GM19395 (cell line): Measurements from ENCODE around the gene LSP1.

ENCODE experiments used
- ATAC-seq: cut with Tn5 transposase; IDR thresholded peaks from one replicate; pipeline ENCODE4 v1.9.1; 2021; ENCODE audit warnings: mild to moderate bottlenecking, moderate library complexity; ENCODE audit not compliant: unreplicated experiment

The LSP1 gene

DNA sequence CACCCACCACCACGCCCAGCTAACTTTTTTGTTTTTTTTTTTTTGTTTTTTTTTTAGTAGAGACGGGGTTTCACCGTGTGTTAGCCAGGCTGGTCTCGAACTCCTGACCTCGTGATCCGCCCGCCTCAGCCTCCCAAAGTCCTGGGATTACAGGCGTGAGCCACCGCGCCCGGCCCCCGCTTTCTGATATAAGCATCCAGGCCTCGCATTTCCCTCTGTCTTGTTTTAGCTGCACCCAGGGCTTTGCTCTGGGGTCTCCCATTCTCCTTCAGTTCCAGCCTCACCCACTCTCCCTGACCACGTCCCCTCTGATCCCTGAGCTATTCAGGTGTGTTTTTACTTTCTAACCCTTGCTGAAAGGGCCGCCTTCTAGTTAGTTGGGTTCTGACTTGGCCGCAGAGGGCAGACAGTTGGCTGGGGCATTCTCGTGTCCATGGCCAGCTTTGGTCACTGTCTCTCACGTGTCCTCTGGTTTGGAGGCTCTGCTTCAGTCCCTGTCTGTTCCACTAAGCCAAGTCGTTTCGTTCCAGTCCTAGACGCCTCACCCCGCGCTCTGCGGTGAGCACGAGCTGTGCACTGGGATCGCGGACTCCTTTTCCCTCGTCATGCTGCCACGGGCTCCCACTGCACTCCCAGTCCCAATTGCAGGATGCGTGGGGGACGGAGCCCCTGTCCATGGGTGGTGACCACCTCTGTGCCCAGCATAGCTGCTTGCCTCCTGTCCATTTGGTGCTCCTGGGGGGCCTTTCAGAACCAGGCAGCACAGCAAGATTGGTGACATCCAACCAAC lies 60.6 kb downstream of the LSP1 start:
- ATAC-seq: no peak

- ATAC-seq: no peak
Measured at GRCh38 chr11:1915795-1916131, 62.9 kb downstream of the LSP1 start.

- ATAC-seq: no peak
Measured at GRCh38 chr11:1916132-1916985, 63.5 kb downstream of the LSP1 start.

GRCh38 chr11:1916986-1917522 lies 64.2 kb downstream of the LSP1 start:
- no peak for ATAC-seq

- ATAC-seq: no peak
Measured at GRCh38 chr11:1917523-1918435, 64.9 kb downstream of the LSP1 start.

DNA sequence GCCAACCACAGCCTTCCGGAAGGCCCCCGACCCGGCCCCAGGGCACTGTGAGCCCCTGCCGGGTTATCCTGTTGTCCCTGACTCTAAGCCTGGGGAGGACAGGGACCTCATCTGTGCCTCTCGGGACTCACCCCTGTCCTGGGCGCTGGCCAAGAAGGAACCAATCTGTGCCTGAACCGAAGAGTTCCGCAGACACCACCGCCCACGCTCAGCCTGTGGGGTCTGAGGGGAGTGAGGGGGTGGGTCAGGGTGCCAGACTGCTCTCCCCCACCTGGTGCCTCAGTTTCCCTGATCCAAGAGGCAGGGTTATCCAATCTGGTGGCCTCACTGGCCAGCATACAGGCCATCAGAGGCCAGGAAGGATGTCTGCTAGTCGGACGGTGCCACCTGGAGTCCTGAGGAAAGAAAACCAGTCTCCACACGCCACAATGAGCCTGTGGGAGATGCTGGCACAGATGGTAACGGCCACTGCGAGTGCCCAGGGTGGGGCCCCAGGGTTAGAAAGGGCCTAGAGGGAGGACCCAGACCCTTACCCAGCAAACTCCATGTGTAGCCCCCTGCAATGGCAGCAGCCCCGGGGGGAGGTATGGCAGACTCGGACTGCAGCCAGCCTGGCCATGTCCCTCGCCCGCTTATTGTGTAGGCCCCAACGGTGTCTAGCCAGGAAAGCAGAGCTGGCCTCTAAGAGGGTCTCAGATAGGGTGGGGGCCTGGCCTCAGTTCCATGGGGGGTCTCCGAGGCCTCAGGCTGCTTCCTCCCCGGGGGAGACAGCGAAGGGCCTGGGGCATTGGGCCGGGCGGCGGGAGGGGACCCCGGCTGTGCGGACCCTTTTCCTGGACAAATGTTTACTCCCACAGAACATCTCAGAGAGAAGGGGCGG lies 65.8 kb downstream of the LSP1 start:
- no peak for ATAC-seq

DNA sequence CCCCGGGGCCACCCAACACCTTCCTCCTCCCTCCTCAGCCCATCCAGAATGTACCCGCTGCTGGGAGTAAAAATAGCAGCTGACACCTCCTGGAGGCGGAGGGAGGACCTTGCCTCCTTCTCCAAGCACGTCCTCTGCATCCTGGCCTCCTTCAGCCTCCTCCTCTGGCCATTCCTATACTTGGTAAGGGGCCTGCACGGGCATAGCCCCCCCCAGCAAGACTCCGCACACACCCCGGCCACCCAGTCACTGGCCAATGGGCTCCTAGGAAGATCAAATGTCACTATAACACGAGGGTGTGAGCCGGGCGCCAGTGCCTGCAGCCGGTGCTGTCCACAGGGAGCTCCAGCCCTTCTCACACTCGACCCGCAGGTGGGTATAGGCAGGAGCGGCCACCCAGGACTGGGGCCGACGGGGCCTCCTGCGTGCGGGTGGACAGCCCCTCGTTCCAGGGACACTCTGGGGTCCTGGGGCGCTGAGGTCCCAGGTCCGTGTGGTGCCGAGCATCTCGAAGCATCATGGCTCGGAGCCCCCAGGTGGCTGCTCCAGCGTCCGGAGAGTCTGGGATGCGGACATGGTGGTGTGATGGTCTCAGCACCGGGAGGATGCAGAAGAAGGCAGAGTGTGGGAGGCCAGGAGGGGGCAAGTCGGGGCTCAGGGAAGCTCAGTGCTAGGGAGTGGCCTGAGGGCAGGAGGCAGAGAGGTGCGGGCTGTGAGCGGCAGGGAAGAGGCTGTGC lies 66.7 kb downstream of the LSP1 start, which contains the start of gene TNNT3:
Gene TNNT3, plus strand, starts transcription at position 313 of the 737 bp plus-strand sequence. CDS start 3,172 bp downstream, outside the sequence.
- no peak for ATAC-seq

DNA sequence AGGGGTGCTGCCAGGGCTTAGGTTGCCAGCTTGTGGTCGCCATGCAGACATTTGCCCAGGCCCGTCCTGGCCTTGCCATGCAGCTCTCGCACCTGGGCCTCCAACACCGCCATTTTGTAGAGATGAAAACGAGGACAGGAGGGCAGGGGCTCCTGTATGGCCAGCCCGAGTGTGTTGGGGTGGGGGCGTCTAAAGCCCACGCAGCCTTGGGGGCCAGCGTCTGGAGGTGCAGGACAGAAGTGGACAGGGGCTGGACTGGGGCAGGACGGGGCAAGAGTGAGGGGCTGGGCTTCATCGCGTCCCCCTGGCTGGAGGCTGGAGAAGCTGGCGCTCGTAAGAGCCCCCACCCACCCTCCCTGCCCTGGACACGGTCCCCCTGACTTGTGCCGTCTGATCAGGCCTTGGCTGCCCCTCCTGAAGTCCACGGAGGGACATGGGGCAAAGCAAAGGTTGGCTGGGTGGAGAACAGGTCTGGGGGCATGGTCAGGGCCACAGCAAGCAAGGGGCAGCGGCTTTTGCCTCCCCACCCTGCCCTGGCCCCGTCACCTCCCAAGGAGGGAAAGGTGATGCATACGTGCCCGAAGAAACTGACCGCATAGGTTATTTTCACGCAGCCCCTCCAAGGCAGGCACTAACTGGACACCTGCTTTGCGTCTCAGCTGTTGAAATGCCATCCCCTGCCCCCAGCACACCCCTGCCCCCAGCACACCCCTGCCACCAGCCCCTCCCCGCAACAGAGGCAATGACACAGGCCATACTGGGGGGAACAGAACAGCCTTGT lies 67.4 kb downstream of the LSP1 start:
- ATAC-seq: no peak

- no peak for ATAC-seq
Measured at GRCh38 chr11:1920909-1921573, 68.2 kb downstream of the LSP1 start.

- no peak for ATAC-seq
Measured at GRCh38 chr11:1921574-1922141, 68.8 kb downstream of the LSP1 start.

DNA sequence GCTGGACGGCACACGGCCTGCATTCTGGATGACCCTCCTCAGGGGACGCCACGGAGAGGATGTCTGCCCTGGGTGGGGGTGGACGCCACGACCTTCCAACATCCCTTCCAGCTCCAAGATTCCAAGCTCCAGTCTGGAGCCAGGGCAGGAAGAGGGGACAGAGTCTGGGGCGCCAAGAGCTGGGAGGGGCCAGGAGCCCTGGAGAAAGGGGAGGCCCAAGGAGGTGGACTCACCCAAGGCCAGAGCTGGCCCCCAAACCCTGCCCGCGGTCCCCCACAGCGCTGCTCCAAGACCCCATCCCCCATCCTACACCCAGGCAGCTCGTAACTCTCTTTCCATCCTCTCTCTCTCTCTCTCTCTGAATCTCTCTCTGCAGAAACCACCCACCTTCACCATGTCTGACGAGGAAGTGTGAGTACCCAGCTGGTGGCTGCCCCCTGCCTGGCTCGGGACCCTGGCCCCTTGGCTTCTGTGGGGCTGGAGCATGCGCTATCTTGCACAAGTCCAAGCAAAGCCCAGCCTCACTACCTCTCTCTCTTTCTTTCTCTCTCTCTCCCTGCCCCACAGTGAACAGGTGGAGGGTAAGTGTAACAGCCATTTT lies 69.7 kb downstream of the LSP1 start:
- no peak for ATAC-seq

GRCh38 chr11:1923201-1923956 lies 70.5 kb downstream of the LSP1 start:
- ATAC-seq: no peak

- ATAC-seq: no peak
Measured at GRCh38 chr11:1924181-1924580, 71.3 kb downstream of the LSP1 start.

DNA sequence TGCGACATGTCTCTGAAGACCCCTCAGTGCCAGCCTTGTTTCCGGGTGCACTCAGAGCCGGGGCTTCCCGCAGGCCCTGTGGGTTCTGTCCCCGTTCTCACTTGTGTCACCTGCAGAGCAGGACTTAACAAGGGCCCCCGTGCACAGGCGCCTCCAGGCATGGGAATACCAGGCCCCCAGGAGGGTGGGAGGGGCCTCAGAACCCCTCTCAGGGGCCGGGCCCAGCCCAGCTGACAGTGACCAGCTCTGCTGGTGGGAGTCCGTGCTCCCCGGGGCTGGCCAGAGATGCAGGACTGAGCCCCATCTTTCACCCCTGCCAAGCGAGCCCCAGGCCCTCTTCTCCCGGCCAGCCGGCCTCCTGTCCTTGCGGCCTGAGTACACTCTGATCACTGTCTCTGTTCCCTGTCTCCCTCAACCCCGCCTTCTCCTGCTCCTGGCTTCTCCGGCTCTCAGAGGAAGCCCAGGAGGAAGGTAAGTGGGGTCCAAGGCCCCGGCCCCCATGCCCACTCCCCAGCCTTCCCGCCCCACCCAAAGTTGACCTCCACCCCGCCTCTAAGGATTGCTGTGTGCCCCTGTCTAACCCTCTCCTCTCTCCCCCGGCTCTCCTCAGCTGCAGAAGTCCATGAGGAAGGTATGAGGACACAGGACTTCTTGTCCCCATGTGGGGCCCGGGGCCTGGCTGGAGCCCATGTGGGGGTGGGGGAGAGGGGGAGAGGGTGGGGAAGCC lies 71.9 kb downstream of the LSP1 start:
- no peak for ATAC-seq

- no peak for ATAC-seq
Measured at GRCh38 chr11:1925373-1926155, 72.7 kb downstream of the LSP1 start.
